Measurements from ENCODE around the gene GSTM3. TPM values are rescaled to one million over a fixed set of nuclear protein-coding genes. Genes with fewer than 3 reads are reported as not detected.
"Not testable (repeated sequence)": the region's sequence is repeated elsewhere in the genome, so short reads cannot be mapped to it uniquely, and the experiment has no call there.

GSTM3 gene
- polyA plus RNA-seq, 3 donors from 2014 or later = 1.1 to 7.1 (median 5.9) TPM

DNA sequence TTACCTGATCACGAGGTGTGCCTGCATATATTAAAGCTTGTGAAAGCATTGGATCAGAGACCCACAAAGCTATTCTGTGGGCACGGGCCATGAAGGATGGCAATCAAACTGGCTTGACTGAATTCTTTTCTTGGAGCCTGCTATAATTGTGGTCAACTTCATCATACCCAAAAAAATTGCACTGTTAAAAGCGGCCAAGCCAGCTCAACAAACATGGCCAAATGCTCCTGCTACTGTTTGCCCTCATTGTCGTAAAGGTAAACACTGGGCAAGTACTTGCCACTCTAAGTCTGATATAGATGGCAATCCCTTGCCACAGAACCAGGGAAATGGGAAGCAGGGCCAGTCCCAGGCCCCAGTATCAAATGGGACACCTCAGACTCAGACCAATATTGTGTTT is 35.4 kb downstream of the GSTM3 start:
- Mint-ChIP-seq H3K9me3 (peaks cover 10 to 46% (median 28%) of the 10 kb centered on the region in 6 donors), H3K4me1 (no peaks in the 10 kb centered on the region), H3K27ac (no peak overlapping the region), H3K4me3 (no peak overlapping the region), H3K27me3 (ENCODE audit: low read depth in 3 of 3) (peaks cover 2 to 7% (median 7%) of the 10 kb centered on the region in 3 donors), H3K36me3 (peaks cover 12 to 37% (median 23%) of the 10 kb centered on the region in 3 donors)
- no peak for DNase-seq

DNA sequence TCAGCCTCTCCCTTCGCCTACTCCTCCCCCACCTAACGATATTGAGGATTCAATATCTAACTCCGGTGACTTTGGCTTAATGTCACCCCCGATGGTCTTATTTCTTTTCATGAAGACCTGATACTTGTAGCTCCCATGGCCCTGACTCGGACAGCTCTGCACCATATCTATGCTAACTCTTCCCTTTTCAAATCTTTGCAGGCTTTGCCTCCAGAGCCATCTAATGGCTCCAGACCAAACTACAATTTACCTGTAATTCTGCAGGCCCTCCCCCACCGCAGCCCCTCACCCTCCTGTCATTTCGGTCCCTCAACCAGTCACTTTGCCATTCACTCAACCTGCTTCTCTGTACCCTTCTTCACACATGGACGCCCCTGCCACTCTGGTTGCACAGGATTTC is 36.7 kb downstream of the GSTM3 start:
- Mint-ChIP-seq H3K4me3 (no peak overlapping the region), H3K36me3 (peaks cover 7 to 33% (median 20%) of the 10 kb centered on the region in 3 donors), H3K27me3 (ENCODE audit: low read depth in 3 of 3) (peaks cover 2 to 7% (median 5%) of the 10 kb centered on the region in 3 donors), H3K9me3 (peaks cover 5 to 40% (median 23%) of the 10 kb centered on the region in 6 donors), H3K4me1 (no peaks in the 10 kb centered on the region), H3K27ac (no peak overlapping the region)
- no peak for DNase-seq

DNA sequence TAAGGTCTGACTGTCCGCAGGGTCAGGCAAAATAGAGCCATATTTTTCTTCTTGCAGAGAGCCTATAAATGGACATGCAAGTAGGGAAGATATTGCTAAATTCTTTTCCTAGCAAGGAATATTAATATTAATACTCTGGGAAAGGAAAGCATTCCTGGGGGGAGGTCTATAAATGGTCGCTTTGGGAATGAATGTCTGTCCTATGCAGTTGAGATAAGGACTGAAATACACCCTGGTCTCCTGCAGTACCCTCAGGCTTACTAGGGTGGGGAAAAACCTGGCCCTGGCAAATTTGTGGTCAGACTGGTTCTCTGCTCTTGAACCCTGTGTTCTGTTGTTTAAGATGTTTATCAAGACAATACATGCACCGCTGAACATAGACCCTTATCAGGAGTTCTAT is 37.9 kb downstream of the GSTM3 start:
- not testable (repeated sequence) for H3K27me3 Mint-ChIP-seq (ENCODE audit: low read depth in 3 of 3); H3K4me1 Mint-ChIP-seq; H3K4me3 Mint-ChIP-seq; H3K27ac Mint-ChIP-seq; DNase-seq
- peaks cover 0 to 27% (median 8%) of the 10 kb centered on the region in 3 donors for H3K36me3 Mint-ChIP-seq
- H3K9me3 Mint-ChIP-seq = peaks cover 0 to 28% (median 13%) of the 10 kb centered on the region in 6 donors

- peaks cover 0 to 12% (median 0%) of the 10 kb centered on the region in 3 donors for H3K36me3 Mint-ChIP-seq
- H3K27ac Mint-ChIP-seq = peak overlapping the region in 1 of 6 donors; percentile 17
- H3K4me1 Mint-ChIP-seq; H3K4me3 Mint-ChIP-seq; H3K27me3 Mint-ChIP-seq (ENCODE audit: low read depth in 3 of 3); H3K9me3 Mint-ChIP-seq; DNase-seq: not testable (repeated sequence)
Observed at GRCh38 chr1:109697861-109698260, 43.0 kb downstream of the GSTM3 start.

DNA sequence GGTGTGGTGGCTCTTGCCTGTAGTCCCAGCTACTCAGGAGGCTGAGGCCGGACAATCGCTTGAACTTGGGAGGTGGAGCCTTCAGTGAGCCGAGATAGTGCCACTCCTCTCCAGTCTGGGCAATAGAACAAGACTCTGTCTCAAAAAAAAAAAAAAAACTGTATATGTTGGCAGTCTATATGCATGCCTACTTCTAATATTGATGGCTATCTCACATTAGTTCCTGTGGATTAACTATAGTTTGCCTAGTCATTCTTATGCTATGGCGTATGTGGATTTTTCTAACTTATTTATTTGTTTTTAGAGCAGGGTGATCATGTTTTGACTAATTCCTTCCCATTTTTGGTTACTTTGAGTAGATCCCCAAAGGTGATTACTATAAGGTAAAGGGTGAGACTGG is 43.8 kb downstream of the GSTM3 start:
- DNase-seq = no peak
- H3K27me3 Mint-ChIP-seq (ENCODE audit: low read depth in 3 of 3) = no peaks in the 10 kb centered on the region
- no peaks in the 10 kb centered on the region for H3K9me3 Mint-ChIP-seq
- no peaks in the 10 kb centered on the region for H3K4me1 Mint-ChIP-seq
- no peak overlapping the region for H3K27ac Mint-ChIP-seq
- H3K4me3 Mint-ChIP-seq = no peak overlapping the region
- H3K36me3 Mint-ChIP-seq = peaks cover 0 to 16% (median 0%) of the 10 kb centered on the region in 3 donors

DNA sequence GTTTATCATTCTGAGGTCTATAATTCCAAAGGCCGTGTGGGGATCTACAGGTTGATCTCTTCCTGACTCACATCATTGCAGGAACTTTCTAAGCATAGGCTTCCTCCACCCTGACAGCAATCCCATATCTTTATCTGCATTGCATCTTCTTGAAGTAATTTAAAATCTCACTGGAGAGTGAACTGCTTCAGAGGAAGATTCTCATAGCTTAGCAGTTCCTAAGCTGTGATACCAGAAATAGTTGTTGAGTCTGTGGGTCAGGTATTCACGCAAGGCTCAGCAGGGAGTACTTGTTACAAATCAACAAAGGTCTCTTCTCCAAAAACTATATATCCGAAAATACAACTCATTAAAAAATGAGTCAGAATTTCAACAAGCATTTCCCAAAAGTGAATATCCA is 45.7 kb downstream of the GSTM3 start:
- not testable (repeated sequence) for DNase-seq; H3K27ac Mint-ChIP-seq; H3K4me3 Mint-ChIP-seq; H3K4me1 Mint-ChIP-seq; H3K27me3 Mint-ChIP-seq (ENCODE audit: low read depth in 3 of 3); H3K9me3 Mint-ChIP-seq
- H3K36me3 Mint-ChIP-seq = peaks cover 0 to 22% (median 0%) of the 10 kb centered on the region in 3 donors

DNA sequence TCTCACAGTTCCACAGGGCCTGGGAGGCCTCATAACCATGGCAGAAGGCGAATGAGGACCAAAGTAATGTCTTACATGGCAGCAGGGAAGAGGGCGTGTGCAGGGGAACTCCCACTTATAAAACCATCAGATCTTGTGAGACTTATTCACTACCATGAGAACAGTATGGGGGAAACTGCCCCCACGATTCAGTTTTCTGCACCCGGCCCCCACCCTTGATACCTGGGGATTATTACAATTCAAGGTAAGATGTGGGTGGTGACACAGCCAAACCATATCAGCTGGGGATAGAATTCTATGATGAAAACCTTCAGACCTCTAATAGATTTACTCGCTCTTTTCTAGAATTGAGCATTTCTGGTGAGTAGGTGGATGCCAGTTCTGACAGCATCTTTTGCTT is 46.4 kb downstream of the GSTM3 start:
- H3K4me3 Mint-ChIP-seq; H3K9me3 Mint-ChIP-seq; H3K27me3 Mint-ChIP-seq (ENCODE audit: low read depth in 3 of 3); DNase-seq; H3K27ac Mint-ChIP-seq; H3K4me1 Mint-ChIP-seq: not testable (repeated sequence)
- H3K36me3 Mint-ChIP-seq = peaks cover 0 to 22% (median 0%) of the 10 kb centered on the region in 3 donors

DNA sequence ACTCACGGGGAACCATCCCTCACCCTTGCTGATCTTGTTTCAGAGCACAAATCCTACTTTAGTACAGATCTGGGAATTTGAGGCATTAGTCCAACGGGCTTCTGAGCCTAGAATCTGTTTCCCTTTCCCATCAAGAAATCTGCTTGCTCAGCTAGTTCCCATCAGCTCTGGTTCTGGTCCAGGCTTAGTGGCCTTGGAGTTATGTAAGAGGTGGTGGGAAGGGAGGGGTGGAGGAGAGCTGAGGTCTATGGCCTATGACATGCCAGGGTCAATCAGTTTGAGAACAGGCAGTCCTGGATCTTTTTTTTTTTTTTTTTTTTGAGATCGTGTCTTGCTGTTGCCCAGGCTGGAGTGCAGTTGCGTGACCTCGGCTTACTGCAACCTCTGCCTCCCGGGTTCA is 49.1 kb downstream of the GSTM3 start:
- DNase-seq = no peak
- peaks cover 0 to 4% (median 0%) of the 10 kb centered on the region in 3 donors for H3K27me3 Mint-ChIP-seq (ENCODE audit: low read depth in 3 of 3)
- no peaks in the 10 kb centered on the region for H3K9me3 Mint-ChIP-seq
- H3K4me3 Mint-ChIP-seq = no peak overlapping the region
- no peak overlapping the region for H3K27ac Mint-ChIP-seq
- H3K4me1 Mint-ChIP-seq = peaks cover 0 to 3% of the 10 kb centered on the region in 2 donors
- peaks cover 0 to 14% (median 0%) of the 10 kb centered on the region in 3 donors for H3K36me3 Mint-ChIP-seq

GRCh38 chr1:109689844-109690405 is 50.9 kb downstream of the GSTM3 start:
- Mint-ChIP-seq H3K4me3 (peak overlapping the region in 3 of 5 donors; percentile 21 to 68 (median 53)), H3K4me1 (peaks cover 0 to 3% of the 10 kb centered on the region in 2 donors), H3K9me3 (peaks cover 0 to 1% (median 0%) of the 10 kb centered on the region in 6 donors), H3K27ac (peak overlapping the region in 1 of 6 donors; percentile 53), H3K36me3 (peaks cover 0 to 10% (median 0%) of the 10 kb centered on the region in 3 donors), H3K27me3 (ENCODE audit: low read depth in 3 of 3) (peaks cover 0 to 4% (median 0%) of the 10 kb centered on the region in 3 donors)
- DNase-seq = no peak

- Mint-ChIP-seq H3K9me3 (peaks cover 0 to 4% (median 0%) of the 10 kb centered on the region in 6 donors), H3K36me3 (peaks cover 0 to 10% (median 0%) of the 10 kb centered on the region in 3 donors), H3K4me3 (peak within 1 kb of the TSS in 3 of 5 donors; percentile 87 to 92 (median 89)), H3K4me1 (peaks cover 0 to 3% of the 10 kb centered on the region in 2 donors), H3K27me3 (ENCODE audit: low read depth in 3 of 3) (peaks cover 0 to 4% (median 0%) of the 10 kb centered on the region in 3 donors), H3K27ac (peak within 1 kb of the TSS in 4 of 6 donors; percentile 88 to 91 (median 89))
- peak in 1 of 3 donors; percentile 77 for DNase-seq
Observed at GRCh38 chr1:109687641-109688499, 53.0 kb downstream of the GSTM3 start, which contains the start of gene GSTM1. TSS of gene GSTM1 (plus strand) at chr1:109687817. CDS start at chr1:109687874, 57 bp downstream.

- H3K36me3 Mint-ChIP-seq; H3K4me1 Mint-ChIP-seq; H3K9me3 Mint-ChIP-seq; DNase-seq; H3K27me3 Mint-ChIP-seq (ENCODE audit: low read depth in 3 of 3): not testable (repeated sequence)
- Mint-ChIP-seq H3K4me3 (peak overlapping the region in 3 of 5 donors; percentile 87 to 92 (median 89)), H3K27ac (peak overlapping the region in 4 of 6 donors; percentile 87 to 90 (median 88))
Observed at GRCh38 chr1:109687109-109687508, 53.7 kb downstream of the GSTM3 start.

- H3K4me3 Mint-ChIP-seq; H3K36me3 Mint-ChIP-seq; H3K27me3 Mint-ChIP-seq (ENCODE audit: low read depth in 3 of 3); H3K9me3 Mint-ChIP-seq; H3K27ac Mint-ChIP-seq; H3K4me1 Mint-ChIP-seq; DNase-seq: not testable (repeated sequence)
Observed at GRCh38 chr1:109685890-109686289, 54.9 kb downstream of the GSTM3 start.

GRCh38 chr1:109685399-109685798 is 55.4 kb downstream of the GSTM3 start:
- H3K4me1 Mint-ChIP-seq; H3K27ac Mint-ChIP-seq; H3K36me3 Mint-ChIP-seq; H3K4me3 Mint-ChIP-seq; DNase-seq; H3K27me3 Mint-ChIP-seq (ENCODE audit: low read depth in 3 of 3); H3K9me3 Mint-ChIP-seq: not testable (repeated sequence)

- H3K27ac Mint-ChIP-seq; H3K4me1 Mint-ChIP-seq; H3K27me3 Mint-ChIP-seq (ENCODE audit: low read depth in 3 of 3); H3K9me3 Mint-ChIP-seq; DNase-seq; H3K36me3 Mint-ChIP-seq: not testable (repeated sequence)
- peak overlapping the region in 1 of 5 donors; percentile 33 for H3K4me3 Mint-ChIP-seq
Observed at GRCh38 chr1:109684777-109685176, 56.1 kb downstream of the GSTM3 start.
